NT2/D1 (cell line): Measurements from ENCODE around the gene SPINT4.

Experiments
- DNase-seq: peaks from one replicate; pipeline ENCODE4 v3.0.0-alpha.2; 2011; ENCODE audit warnings: low read depth, low spot score
- H3K27me3 ChIP-seq: 2 replicates; pipeline ENCODE4 v1.6.0; 2011; ENCODE audit warnings: mild to moderate bottlenecking; ENCODE audit not compliant: insufficient read length, insufficient read depth
- H3K36me3 ChIP-seq: 2 replicates; pipeline ENCODE4 v1.6.1; 2011; ENCODE audit warnings: mild to moderate bottlenecking, low read length, mixed read lengths; ENCODE audit not compliant: insufficient read depth, insufficient read length
- H3K4me1 ChIP-seq: 2 replicates; pipeline ENCODE4 v1.5.1; 2011; ENCODE audit not compliant: insufficient read depth, insufficient read length
- H3K4me3 ChIP-seq: 2 replicates; pipeline ENCODE4 v1.5.1; 2011; ENCODE audit warnings: low read depth; ENCODE audit not compliant: insufficient read length
- H3K9ac ChIP-seq: 2 replicates; pipeline ENCODE4 v1.6.0; 2011; ENCODE audit warnings: low read depth; ENCODE audit not compliant: insufficient read length
- H3K9me3 ChIP-seq: 2 replicates; pipeline ENCODE4 v1.5.1; 2011; ENCODE audit warnings: mild to moderate bottlenecking, low read length; ENCODE audit not compliant: insufficient read depth
- SUZ12 ChIP-seq: IDR thresholded peaks from 2 replicates; pipeline ENCODE4 v1.6.1; 2011; ENCODE audit not compliant: insufficient read length, insufficient read depth; ENCODE audit errors: extremely low read depth
- YY1 ChIP-seq: IDR thresholded peaks from 2 replicates; pipeline ENCODE4 v1.6.1; 2011; ENCODE audit not compliant: insufficient read length, insufficient read depth
- ZNF274 ChIP-seq: IDR thresholded peaks from 2 replicates; pipeline ENCODE4 v1.6.1; 2011; ENCODE audit warnings: mild to moderate bottlenecking, low read depth, low read length

SPINT4 gene

GRCh38 chr20:45765307-45765875 lies 43.2 kb downstream of the SPINT4 start:
- H3K4me3 ChIP-seq = no peak overlapping the region
- TF ChIP-seq YY1 (no peak), SUZ12 (no peak), ZNF274 (no peak)

GRCh38 chr20:45765980-45766379 lies 43.8 kb downstream of the SPINT4 start:
- DNase-seq = peak; percentile 22
- no peak for TF ChIP-seq SUZ12
- no peak for TF ChIP-seq ZNF274
- TF ChIP-seq YY1 = no peak
- no peaks in the 10 kb centered on the region for H3K36me3 ChIP-seq
- no peak overlapping the region for H3K4me3 ChIP-seq
- H3K4me1 ChIP-seq = peaks cover 6% of the 10 kb centered on the region
- H3K9ac ChIP-seq = no peak overlapping the region
- no peaks in the 10 kb centered on the region for H3K27me3 ChIP-seq
- peaks cover 16% of the 10 kb centered on the region; the same call in 1 of the 2 replicates for H3K9me3 ChIP-seq

More at GRCh38 chr20:45765307-45765875, 43.2 kb downstream of the SPINT4 start:
- peaks cover 3% of the 10 kb centered on the region for H3K4me1 ChIP-seq
- peaks cover 21% of the 10 kb centered on the region; the same call in 1 of the 2 replicates for H3K9me3 ChIP-seq
- peak; percentile 55 for DNase-seq
- no peak overlapping the region for H3K9ac ChIP-seq
- H3K27me3 ChIP-seq = no peaks in the 10 kb centered on the region
- H3K36me3 ChIP-seq = no peaks in the 10 kb centered on the region

- H3K9ac ChIP-seq = no peak overlapping the region
- H3K4me1 ChIP-seq = peaks cover 9% of the 10 kb centered on the region
- no peak for DNase-seq
- TF ChIP-seq YY1 (no peak), ZNF274 (no peak), SUZ12 (no peak)
- 0 out of 2 replicates have a peak, but pooled peaks cover 7% of the 10 kb centered on the region for H3K9me3 ChIP-seq
- no peaks in the 10 kb centered on the region for H3K27me3 ChIP-seq
- H3K4me3 ChIP-seq = no peak overlapping the region
- H3K36me3 ChIP-seq = no peaks in the 10 kb centered on the region
These were observed 46.3 kb downstream of the SPINT4 start for GRCh38 chr20:45768479-45768878.

GRCh38 chr20:45771182-45771759 lies 49.1 kb downstream of the SPINT4 start:
- H3K4me1 ChIP-seq = peaks cover 5% of the 10 kb centered on the region
- no peak for TF ChIP-seq ZNF274
- TF ChIP-seq YY1 = no peak
- TF ChIP-seq SUZ12 = no peak
- H3K4me3 ChIP-seq = no peak overlapping the region
- peak overlapping the region; percentile 24 for H3K9ac ChIP-seq
- H3K36me3 ChIP-seq = no peaks in the 10 kb centered on the region
- peak; percentile 93 for DNase-seq
- H3K9me3 ChIP-seq = 0 out of 2 replicates have a peak, but pooled peaks cover 7% of the 10 kb centered on the region
- no peaks in the 10 kb centered on the region for H3K27me3 ChIP-seq

GRCh38 chr20:45772693-45773092 lies 50.5 kb downstream of the SPINT4 start:
- no peaks in the 10 kb centered on the region for H3K27me3 ChIP-seq
- no peak overlapping the region for H3K4me3 ChIP-seq
- DNase-seq = no peak
- TF ChIP-seq YY1 (no peak), ZNF274 (no peak), SUZ12 (no peak)
- H3K4me1 ChIP-seq = peaks cover 5% of the 10 kb centered on the region
- 0 out of 2 replicates have a peak, but pooled peaks cover 7% of the 10 kb centered on the region for H3K9me3 ChIP-seq
- no peak overlapping the region for H3K9ac ChIP-seq
- no peaks in the 10 kb centered on the region for H3K36me3 ChIP-seq

- TF ChIP-seq SUZ12 (no peak), ZNF274 (no peak), YY1 (no peak)
- H3K9me3 ChIP-seq = 0 out of 2 replicates have a peak, but pooled peaks cover 7% of the 10 kb centered on the region
- H3K4me1 ChIP-seq = peaks cover 5% of the 10 kb centered on the region
- DNase-seq = no peak
- no peaks in the 10 kb centered on the region for H3K27me3 ChIP-seq
- H3K4me3 ChIP-seq = no peak overlapping the region
- H3K36me3 ChIP-seq = no peaks in the 10 kb centered on the region
- H3K9ac ChIP-seq = no peak overlapping the region
These were observed 52.8 kb downstream of the SPINT4 start for GRCh38 chr20:45774945-45775344.

- Histone ChIP-seq H3K9ac (no peak overlapping the region), H3K27me3 (no peaks in the 10 kb centered on the region), H3K9me3 (0 out of 2 replicates have a peak, but pooled peaks cover 7% of the 10 kb centered on the region), H3K36me3 (no peaks in the 10 kb centered on the region), H3K4me3 (no peak overlapping the region), H3K4me1 (peaks cover 5% of the 10 kb centered on the region)
- no peak for TF ChIP-seq ZNF274
- no peak for TF ChIP-seq SUZ12
- no peak for TF ChIP-seq YY1
- DNase-seq = no peak
These were observed 53.3 kb downstream of the SPINT4 start for GRCh38 chr20:45775411-45775810.
